GM18508 (cell line): Measurements from ENCODE around the gene SEPTIN5.

Experiments used
- ATAC-seq: cut with Tn5 transposase; IDR thresholded peaks from one replicate; pipeline ENCODE4 v1.9.1; 2021; ENCODE audit warnings: moderate number of reproducible peaks; ENCODE audit not compliant: insufficient read depth, unreplicated experiment

Gene SEPTIN5

DNA sequence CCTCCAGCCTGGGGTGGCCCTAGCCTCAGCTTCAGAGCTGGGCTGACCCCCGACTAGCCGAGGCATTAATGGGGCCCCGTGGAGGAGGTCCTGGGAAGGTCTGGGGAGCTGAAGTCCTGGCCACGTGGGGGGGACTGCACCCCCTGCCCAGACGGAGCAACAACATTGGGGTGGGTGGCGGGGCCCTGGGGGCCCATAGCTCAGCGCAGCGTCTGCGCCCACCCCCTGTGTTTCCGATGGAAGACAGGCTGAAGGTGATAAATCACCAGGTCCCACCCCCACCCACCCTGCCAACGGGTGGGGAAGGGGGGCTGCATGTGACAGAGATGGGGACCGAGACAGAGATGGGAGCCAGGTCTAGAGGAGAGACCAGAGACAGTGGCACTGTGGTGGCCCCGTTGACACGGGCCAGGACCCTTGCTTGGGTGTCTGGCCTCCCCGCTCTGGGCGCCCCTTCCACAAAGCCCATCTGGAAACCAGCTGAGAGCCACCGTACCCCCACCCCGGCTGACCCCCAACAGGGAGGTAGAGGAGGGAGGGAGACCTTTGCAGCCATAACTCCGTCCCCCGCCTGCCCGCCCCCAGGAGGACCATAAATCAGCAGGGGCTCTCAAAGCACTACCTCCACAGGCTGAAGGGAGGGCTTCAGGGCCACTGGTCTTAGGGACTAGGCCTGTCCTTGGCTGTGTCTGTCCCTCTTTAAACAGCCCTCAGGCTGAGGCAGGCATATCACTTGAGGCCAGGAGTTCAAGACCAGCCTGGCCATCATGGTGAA is 17.2 kb downstream of the SEPTIN5 start:
- no peak for ATAC-seq

DNA sequence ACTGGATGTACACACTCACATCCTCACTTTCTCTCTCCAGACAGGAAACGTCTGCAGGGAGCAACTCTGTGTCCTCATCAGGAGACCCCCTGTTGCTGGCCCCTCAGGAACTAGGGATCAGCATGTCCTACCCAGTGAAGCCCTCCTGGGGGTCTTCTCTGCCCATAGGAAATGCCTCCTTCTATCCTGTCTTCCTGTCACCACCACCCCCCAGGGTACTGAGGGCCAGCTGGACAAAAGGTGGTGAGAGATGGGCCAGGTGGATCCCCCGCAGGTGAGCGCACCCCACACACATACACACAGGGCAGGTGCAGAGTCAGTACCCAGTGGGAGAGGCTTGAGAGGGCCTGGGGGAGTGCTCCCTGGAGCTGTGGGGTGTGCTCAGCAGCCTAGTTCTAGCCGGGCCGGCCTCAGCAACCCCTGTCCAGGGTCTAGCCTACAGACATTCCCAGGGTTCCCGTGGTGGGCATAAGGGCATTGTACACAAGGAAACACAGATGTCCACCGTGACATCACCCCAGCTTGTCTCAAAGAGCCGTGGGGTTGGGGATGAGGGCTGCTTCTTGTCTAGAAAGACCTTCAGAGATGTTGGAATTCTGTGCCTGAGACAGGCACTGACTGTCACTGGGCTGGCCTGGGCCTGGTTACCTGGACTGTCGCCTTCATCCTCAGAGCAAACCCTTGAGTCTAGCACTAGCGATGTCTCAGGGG is 18.3 kb downstream of the SEPTIN5 start:
- no peak for ATAC-seq

DNA sequence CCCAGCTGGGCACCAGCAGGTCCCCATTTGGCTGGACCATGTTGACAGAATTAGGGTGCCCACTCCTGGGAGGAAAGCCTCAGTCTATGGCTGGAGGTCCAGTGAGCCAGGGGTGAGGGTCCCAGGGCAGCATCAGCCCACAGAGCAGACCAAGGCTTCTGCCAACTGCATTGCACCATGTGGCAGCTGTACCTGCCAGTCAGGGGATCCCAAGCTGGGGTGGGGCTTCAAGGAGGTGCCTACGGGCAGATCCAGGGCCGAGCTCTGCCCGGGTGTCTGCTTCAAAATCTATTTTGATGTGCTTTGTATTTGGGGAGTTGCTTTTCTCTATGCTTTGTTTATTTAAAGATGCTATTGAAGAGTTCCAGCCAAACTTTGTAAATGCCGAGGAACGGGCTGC is 19.5 kb downstream of the SEPTIN5 start:
- no peak for ATAC-seq

DNA sequence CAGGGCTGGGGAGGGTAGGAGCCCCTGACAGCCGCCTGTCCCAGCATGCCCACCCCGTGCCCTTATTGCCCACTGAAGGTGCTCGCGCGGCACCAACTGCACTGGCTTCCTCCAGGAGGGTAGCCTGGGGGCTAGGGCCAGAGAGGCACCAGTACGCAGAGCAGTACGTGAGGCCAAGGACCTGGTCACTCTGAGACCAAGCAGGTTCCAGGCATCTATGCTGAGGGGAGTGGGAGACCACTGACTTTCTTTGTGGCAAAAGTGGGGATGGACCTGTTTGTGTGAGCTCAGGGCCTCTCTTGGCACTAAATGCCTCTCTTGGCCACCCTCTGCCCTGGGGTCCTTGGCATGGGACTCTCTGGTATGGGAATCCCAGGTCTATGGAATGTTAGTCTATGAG is 19.9 kb downstream of the SEPTIN5 start:
- ATAC-seq = no peak

DNA sequence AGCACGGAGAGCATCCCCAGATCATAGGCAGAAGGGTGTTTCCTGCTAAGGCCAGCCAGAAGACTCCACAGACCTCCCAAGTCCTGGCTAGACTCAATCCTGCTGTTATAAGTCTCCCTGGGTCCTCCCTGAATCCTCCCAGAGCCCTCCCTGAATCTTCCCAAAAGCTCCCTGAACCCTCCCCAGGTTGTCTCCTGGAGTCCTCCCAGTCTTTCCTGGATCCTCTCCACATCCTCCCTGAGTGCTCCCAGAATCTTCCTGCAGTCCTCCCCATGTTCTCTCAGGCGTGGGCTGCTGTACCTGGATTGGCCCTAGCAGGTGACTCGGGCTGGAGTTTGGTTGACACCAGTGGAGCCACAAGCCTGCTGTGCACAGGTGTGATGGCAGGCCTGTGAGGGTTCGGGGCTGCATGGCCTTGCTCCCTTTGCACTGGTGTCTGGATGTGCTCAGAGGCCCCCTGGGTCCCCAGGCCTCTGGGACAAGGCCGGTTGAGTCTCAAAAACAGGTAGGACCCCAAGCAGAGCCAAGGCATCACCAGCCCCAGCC is 20.6 kb downstream of the SEPTIN5 start:
- no peak for ATAC-seq

DNA sequence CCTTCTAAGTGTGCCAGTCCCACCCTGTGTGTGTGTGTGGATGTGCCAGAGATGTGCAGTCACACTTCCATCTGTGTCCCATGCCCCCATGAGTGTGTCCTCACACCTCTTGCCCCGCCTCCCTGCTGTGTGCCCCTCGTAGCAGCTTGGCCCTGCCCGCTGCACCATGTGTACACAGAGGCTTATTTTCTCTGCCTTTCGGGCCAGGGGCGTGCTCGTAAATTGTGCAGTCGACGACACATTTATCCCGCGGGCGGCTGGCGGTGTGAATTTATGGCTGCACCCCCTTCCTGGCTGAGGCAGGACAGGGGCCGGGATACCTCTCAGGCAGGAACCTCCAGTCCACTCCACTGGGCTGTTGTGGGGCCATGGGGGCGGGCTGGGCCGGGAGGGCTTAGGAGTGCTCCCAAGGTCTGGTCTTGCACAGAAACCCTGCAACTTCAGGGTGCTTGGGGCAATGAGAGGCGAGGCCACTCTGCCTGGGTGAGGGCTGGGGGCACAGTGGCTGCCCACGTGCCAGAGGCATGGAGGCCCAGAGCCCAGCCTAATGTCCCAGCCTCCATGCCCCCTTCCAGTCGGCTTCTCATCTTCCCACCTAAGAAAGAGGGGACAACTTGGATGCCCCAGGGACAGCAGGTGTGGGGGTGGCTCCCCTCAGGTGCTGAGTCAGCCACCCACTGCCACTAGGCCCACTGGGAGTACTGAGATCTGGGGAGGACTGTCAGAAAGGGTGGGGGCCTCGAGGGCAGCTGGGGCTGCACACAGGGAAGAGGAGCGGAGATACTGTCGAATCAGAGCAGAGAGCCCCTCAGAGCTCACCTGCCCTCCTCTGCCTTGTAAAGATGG is 21.6 kb downstream of the SEPTIN5 start:
- ATAC-seq = no peak

DNA sequence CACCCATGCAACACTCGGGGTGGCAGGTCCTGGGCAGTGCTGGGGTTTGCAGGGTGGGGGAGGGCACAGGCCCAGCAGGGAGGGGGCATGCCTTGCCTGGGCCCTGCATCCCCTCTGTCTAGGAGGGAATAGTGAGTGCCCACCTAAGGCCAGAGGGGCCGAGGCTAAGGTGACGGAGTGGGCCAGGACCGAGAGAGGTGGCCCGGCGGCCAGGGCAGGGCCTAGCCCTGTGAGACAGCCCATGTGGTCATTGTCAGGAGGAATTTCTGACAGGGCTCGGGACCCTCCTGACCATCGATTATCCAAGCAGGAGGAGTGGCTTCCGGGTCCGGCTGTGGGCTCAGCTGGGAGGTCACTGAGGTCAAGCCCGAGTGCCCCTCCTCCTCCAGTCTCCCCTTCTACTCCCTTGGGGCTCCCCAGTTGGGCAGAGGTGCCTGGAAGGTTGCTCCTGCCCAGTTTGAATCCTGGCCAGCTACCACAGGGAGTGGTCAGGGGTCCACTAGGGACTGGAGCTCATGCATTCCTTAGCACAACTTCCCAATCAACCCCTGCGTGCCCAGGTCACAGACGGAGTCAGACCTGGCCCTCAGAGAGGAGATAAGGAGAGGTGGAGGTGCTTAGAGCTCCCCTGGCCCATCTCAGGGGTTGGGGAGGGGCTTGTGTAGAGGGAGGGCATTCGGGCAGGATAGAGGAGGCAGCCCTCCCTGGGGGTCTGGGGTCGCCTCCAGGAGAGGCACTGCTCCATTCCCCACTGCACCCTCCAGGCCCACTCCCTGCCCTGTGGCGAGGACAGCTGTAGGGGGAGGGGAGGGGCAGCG is 23.8 kb downstream of the SEPTIN5 start:
- ATAC-seq = no peak

DNA sequence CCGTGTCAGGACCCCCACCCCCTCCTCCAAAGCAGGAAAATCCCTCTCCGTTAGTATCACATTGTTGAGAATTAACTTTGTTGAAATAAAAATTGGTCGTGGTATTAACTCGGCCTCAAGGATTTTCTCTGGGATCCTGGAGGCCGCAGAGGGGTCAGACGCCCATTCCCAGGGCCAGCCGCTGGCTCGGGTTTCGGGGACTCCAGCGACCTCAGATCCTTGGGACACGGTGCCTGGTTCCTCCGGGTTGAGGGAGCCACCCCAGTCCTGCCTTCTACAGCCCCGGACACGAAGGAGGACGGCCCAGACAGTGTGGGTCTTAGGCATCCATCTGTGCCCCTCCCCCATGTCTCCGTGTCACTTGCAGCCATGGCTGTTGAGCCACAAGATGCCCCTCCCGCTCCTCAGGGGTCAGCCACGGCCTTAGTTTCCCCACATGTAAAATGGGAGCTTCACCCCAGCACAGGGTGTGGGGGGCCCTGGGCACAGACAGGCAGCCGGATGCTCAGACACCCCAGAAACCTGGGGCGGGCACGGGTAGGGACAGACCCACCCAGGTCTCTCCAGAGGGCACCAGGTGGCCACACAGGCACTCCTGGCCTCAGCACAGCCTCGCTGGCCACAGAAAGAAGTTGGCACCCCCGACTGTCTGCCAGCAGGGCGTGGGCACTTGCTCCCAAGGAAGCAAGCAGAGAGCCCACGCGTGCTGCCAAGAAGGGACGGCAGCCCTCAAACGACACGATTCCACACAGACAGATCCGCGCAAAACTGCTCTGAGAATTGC is 24.6 kb downstream of the SEPTIN5 start:
- no peak for ATAC-seq

DNA sequence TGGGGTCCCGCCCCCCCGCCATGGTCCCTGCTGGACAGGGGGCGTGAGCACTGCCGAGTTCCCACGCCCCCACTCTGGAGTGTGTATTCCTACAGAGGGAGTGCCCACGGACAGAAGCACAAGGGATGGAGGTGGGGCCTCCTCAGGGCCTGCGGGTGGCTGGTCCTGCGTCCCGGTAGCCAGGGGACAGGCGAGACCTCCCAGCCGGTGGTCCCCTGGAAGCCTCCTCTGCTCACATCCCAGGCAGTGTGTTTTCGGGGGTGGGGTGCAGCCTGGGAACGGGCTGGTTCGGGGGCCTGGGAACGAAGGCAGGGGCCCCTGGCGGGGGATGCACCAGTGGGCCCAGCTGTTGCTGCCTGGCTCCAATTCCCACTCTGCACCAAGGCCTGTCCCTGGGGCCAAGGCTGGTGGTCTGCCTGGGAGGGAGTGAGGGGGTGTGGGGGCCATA is 25.2 kb downstream of the SEPTIN5 start:
- no peak for ATAC-seq

DNA sequence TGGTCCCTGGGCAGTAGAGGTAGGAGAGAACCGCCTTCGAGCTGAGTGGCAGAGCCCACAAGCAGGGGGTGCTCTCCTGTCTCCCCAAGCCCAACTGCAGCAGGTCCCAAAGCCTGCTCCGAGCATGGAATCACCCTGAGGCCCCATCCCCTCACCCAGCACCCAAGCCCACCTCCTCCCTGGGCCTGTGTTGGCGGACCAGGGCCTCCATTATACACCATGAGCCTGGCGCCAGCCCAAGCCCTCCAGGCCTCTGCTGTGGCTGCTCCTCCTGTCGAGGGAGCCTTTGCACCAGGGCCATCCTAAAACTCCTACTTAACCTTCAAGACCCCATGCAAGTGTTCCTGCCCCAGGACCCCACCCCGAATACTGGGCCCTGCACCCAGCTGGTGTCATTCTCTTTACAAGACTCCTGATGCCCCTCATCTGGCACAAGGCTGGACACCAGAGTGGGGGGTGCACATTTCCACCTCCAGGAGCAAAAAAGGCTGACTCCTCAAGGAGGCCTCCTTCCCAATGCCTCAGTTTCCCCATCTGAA is 25.7 kb downstream of the SEPTIN5 start:
- ATAC-seq = no peak

DNA sequence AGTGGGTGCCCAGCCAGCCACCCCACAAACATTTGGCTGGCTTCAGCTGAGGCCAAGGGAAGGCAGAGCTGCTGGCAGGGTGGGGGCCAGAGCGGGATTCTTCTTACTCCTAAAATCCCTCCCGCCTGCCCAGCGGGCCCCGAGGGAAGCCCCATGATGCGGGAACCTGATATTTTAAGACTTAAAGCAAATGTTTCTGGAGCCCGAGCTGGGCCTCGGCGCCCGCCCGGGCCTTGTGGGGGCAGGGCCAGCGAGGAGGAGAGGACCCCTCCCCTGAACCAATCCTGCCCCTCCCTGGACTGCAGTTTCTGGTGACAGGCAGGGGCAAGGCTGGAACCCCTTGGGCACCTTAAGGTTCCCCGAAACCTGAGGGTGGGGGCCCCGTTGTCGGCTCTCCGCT is 26.3 kb downstream of the SEPTIN5 start:
- ATAC-seq = no peak

DNA sequence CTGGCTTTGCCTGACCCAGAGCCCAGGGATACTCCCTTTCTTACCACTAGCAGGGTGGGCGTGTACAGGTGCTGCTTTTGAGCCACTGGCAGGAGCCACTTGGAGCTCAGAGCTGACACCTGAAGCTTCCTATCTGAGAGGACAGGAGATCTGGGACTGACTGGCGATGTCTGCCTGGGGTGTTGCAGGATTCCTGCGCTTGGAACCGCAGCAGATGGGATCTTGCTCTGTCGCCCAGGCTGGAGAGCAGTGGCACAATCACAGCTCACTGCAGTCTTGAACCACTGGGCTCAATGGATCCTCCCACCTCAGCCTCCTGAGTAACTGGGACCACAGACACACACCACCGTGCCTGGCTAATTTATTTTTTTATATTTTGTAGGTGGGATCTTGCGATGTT is 26.8 kb downstream of the SEPTIN5 start:
- no peak for ATAC-seq

DNA sequence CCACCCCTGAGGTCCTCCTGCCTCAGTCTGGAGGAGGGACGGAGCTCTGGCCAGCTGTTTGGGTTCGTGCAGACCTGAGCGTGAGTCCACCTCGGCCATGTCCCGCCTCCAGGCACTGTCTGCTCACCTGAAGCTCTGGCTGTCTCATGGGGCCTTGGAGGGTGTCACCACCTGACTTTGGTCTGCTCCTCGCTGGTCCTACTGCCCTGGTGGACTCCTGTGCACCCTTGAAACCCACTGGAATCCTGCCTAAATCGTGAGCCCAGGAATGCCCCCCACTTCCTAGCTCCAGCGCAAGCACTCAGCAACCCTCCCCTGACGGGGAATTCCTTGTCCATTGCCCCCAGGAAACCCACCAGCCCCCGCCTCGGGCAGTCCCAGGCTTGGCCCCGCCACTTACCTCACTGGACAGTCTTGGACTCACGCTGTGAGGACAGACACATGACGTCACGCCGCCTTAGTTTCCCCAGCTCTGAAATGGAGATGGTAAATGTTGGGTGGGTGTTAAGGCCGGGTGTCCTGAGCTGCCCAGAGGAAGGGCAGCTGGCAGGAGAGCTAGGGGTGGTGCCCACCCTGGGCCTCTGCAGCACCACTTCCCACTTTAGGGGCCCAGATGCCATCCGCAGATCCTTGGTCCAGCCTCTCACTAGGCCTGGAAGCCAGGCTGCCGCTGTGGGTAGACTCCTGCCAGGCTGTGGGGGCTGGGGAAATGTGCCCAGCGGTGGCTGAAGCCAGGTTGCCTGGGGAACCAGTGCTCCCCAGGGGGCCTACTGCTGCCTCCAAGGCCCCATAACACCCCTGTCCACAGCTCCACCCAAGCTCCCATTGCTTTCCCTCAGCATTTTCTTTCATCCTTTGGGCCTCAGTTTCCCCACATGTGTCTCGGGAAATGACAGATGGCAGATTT is 28.1 kb downstream of the SEPTIN5 start:
- ATAC-seq = no peak

DNA sequence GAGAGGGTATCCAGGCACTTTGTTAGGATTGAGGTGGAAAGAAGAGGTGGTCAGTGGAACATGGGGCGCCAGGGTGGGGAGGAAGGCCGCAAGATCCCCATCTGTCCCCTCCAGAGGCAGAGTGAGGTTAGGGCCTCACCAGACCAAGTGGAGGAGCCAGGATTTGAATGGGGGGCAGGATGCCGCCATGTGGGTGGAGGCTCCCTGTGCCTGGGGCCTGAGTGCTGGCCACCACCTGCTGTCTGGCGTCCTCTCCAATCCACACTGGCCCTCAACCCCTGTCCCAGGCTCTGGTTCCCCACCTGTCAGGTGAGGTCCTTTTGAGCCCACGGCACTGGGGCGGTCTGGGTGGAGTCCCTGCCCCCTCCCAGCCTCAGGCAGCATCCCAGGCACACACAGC is 28.8 kb downstream of the SEPTIN5 start:
- no peak for ATAC-seq

DNA sequence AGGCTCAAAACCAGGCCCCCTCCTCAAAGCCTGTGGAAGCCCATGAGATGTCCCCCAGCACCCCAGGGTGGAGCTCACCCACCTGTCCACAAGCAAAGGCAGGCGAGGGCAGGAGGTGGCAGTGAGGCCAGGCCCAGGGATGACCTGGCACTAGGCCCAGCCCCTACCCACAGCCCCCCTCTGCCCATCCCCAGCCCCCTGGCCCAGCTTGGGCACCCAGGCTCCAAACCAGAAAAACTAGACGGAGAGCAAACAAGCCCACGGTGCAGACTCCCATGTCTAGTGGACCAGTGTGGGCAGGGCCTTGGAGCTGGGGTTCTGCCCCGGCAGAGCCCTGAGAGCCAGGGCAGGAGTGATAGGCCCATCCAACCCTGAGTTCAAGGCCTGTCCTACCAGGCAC is 29.3 kb downstream of the SEPTIN5 start:
- no peak for ATAC-seq

DNA sequence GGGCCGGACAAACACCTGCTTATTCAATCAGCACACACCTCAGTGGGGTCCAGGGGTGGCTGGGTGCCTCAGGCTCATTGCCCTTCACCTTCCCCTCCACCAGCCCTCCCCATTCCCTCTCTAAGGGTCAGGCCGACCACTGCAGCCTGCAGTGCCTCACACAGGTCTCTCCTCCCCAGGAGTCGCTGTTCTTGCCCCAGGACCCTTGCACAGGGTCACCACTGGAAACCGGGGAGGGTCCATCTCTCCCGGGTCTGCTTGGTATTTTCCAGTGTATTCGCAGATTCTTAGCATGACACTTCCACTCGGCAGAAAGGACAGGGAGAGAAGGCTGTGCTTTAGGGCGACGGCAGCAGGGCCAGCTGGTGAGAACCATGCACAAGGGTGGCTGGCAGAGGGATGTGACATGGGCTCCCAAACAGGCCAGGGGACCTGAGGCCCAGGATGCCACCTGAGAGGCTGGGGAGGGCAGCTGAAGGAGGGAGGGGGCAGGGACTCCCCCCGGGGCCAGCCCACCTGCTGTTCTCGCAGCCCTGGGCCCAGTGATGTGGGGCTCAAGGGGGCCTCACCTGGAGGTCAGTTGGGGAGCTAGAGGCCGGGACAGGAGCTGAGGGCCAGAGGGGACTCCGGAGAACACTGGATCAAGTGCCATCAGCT is 30.2 kb downstream of the SEPTIN5 start:
- no peak for ATAC-seq
